HepG2 (cell line): ENCODE data around the gene ENC1. TPM values are rescaled to one million over a fixed set of nuclear protein-coding genes. Genes with fewer than 3 reads are reported as not detected.

Experiments
- ATAC-seq: fragments of 200-7000 bp; cut with Tn5 transposase; 3 replicates; pipeline ENCODE4 v1.9.1; 2020; ENCODE audit warnings: mild to moderate bottlenecking, moderate library complexity
- BruUV-seq: library from RNA; stranded (reverse); fragments of 400-500 nt; replicated peaks from 2 replicates; lab custom pipeline; 2021; lab: Mats Ljungman, UMichigan
- CTCF ChIA-PET: fragments of 300-600 bp; formaldehyde crosslinking; extraction: SDS; loops from one replicate; lab custom pipeline; 2021; ENCODE audit warnings: low total read pairs, inconsistent platforms, low intra/inter-chr PET ratio; lab: Yijun Ruan, JAX
- POLR2A ChIA-PET: fragments of 350-600 bp; sonication (Branson Sonifier 250); formaldehyde crosslinking; loops from one replicate; lab custom pipeline; 2020; ENCODE audit warnings: antibody characterized with exemption, inconsistent platforms; lab: Yijun Ruan, JAX
- DNase-seq: peaks from one replicate; pipeline ENCODE4 v3.0.0-alpha.2; 2015; ENCODE audit warnings: low spot score
- FAIRE-seq: peaks from 3 replicates; lab custom pipeline; 2011; peaks lifted over from hg19 to GRCh38; lab: Jason Lieb, UNC
- H2AFZ ChIP-seq: one replicate; pipeline ENCODE4 v1.6.1; 2011; ENCODE audit warnings: low read length, inconsistent platforms
- H3K27ac ChIP-seq: fragments of 300-600 bp; 3 replicates; pipeline ENCODE4 v1.8.0; 2011; ENCODE audit warnings: mixed run types, mild to moderate bottlenecking, mixed read lengths, low read length, inconsistent platforms; ENCODE audit not compliant: insufficient read depth; ENCODE audit errors: extremely low read length
- H3K27me3 ChIP-seq, 2 experiments: fragments of 200-600 bp in 1 of 2; 2 replicates in 1 of 2; 3 replicates in 1 of 2; pipeline versions ENCODE4 v1.6.0 to v1.8.0; 2011; ENCODE audit warnings: low read length in 2 of 2, mild to moderate bottlenecking in 2 of 2, moderate library complexity in 2 of 2, inconsistent platforms in 1 of 2; ENCODE audit not compliant: insufficient read depth in 2 of 2, control insufficient read depth in 1 of 2
- H3K36me3 ChIP-seq, 2 experiments: fragments of 200-600 bp in 1 of 2; replicated peaks in 1 of 2; 2 replicates in 1 of 2; 3 replicates in 1 of 2; pipeline versions ENCODE4 v1.5.1 to v1.8.0; 2011; ENCODE audit warnings: low read length in 2 of 2, inconsistent platforms in 1 of 2; ENCODE audit not compliant: insufficient read depth in 2 of 2, control insufficient read depth in 1 of 2
- H3K4me1 ChIP-seq: 2 replicates; pipeline ENCODE4 v1.5.1; 2012; ENCODE audit warnings: low read length, inconsistent platforms; ENCODE audit not compliant: insufficient read depth
- H3K4me2 ChIP-seq: 2 replicates; pipeline ENCODE4 v1.6.0; 2011; ENCODE audit warnings: low read depth, low read length, inconsistent platforms
- H3K4me3 ChIP-seq, 3 experiments: fragments of 200-600 bp in 1 of 3; sonication (generic), shearing (Covaris generic) in 1 of 3; replicated peaks in 1 of 3; 2 replicates each; pipeline ENCODE4 v1.5.1; 2011 to 2016; ENCODE audit warnings: low read length in 3 of 3, inconsistent platforms in 2 of 3, low read depth in 2 of 3, mild to moderate bottlenecking in 2 of 3, control low read depth in 1 of 3, mixed read lengths in 1 of 3; ENCODE audit not compliant: insufficient read depth in 1 of 3
- H3K79me2 ChIP-seq: one replicate; pipeline ENCODE4 v1.6.1; 2011; ENCODE audit warnings: low read length, inconsistent platforms; ENCODE audit not compliant: insufficient read depth
- H3K9ac ChIP-seq: 2 replicates; pipeline ENCODE4 v1.6.0; 2011; ENCODE audit warnings: mild to moderate bottlenecking, low read depth, low read length, inconsistent platforms; ENCODE audit not compliant: insufficient read depth
- H3K9me3 ChIP-seq: 2 replicates; pipeline ENCODE4 v1.5.1; 2012; ENCODE audit warnings: mild to moderate bottlenecking, low read length
- H4K20me1 ChIP-seq: 2 replicates; pipeline ENCODE4 v1.6.0; 2011; ENCODE audit warnings: inconsistent platforms, mild to moderate bottlenecking, low read length, moderate library complexity; ENCODE audit not compliant: insufficient read depth
- ARID5B ChIP-seq: IDR thresholded peaks from 2 replicates; pipeline ENCODE4 v1.4.0; 2020; ENCODE audit warnings: mild to moderate bottlenecking, missing genetic modification reagents
- ATF7-NPFF ChIP-seq: sonication (generic); formaldehyde crosslinking; IDR thresholded peaks from 2 replicates; pipeline ENCODE4 v1.8.1; 2023; ENCODE audit warnings: mild to moderate bottlenecking, low read depth, missing genetic modification reagents, moderate library complexity
- CREB3 ChIP-seq: sonication (generic); formaldehyde crosslinking; IDR thresholded peaks from 2 replicates; pipeline ENCODE4 v1.5.0; 2020; ENCODE audit warnings: missing genetic modification reagents
- RARA ChIP-seq: IDR thresholded peaks from 2 replicates; pipeline ENCODE4 v1.6.1; 2016; ENCODE audit warnings: missing genetic modification reagents, missing compliant biosample characterization
- TBX3 ChIP-seq: fragments of 450-650 bp; IDR thresholded peaks from 2 replicates; pipeline ENCODE4 v1.6.1; 2017; ENCODE audit warnings: antibody characterized with exemption, mild to moderate bottlenecking, inconsistent platforms, borderline replicate concordance
- ZNF275 ChIP-seq: sonication (generic); formaldehyde crosslinking; IDR thresholded peaks from 2 replicates; pipeline ENCODE4 v1.8.0; 2022; ENCODE audit warnings: missing genetic modification reagents, mild to moderate bottlenecking, inconsistent platforms, borderline replicate concordance
- ZNF543 ChIP-seq: sonication (generic); formaldehyde crosslinking; IDR thresholded peaks from 2 replicates; pipeline ENCODE4 v1.4.0; 2020; ENCODE audit warnings: mild to moderate bottlenecking, missing genetic modification reagents
- ZNF784 ChIP-seq: sonication (generic); formaldehyde crosslinking; IDR thresholded peaks from 2 replicates; pipeline ENCODE4 v1.5.1; 2020; ENCODE audit warnings: missing genetic modification reagents, mild to moderate bottlenecking, borderline replicate concordance
- WGBS: methylation state at CpG from one replicate; pipeline ENCODE4 v1.1.6; 2017; ENCODE audit warnings: low lambda C conversion rate; 5-methylcytosine and 5-hydroxymethylcytosine counted together
- in situ Hi-C: cut with HindIII; loops from 2 replicates; pipeline ENCODE4 v1.10.0; 2017; ENCODE audit warnings: low pct_unique_long_range_greater_than_20kb; ENCODE audit not compliant: extremely low pct_ligation_motif_present
- intact Hi-C: fragments of 100-400 bp; cut with micrococcal nuclease; formaldehyde crosslinking; loops from one replicate; pipeline ENCODE4 v1.10.0; 2022; ENCODE audit not compliant: unreplicated experiment
- polyA plus RNA-seq, 8 experiments: library from polyadenylated mRNA; depleted of rRNA in 3 of 8; stranded (reverse) in 7 of 8; unstranded in 1 of 8; fragments of >200 nt; fragmentation: Illumina TruSeq in 4 of 8; extraction: Trizol in 4 of 8; gene quantifications; 2 replicates each; pipeline versions ENCODE4 v1.2.1 to v1.2.3, GENCODE V29; 2011 to 2016; ENCODE audit warnings: low read depth in 4 of 8, missing spikeins in 1 of 8, mixed read lengths in 1 of 8; ENCODE audit not compliant: insufficient read depth in 1 of 8
- total RNA-seq, 5 experiments: library from RNA; depleted of rRNA; stranded (reverse); fragments of >200 nt; fragmentation: Illumina TruSeq; extraction: Trizol; gene quantifications; 2 replicates each; pipeline ENCODE4 v1.2.3, GENCODE V29; 2016; ENCODE audit warnings: low read depth in 1 of 5

Gene ENC1
- total and polyA plus RNA-seq, 2 of the 13 experiments (the other 11 are each of a cell fraction or from before 2014, with no cell fraction given) = 63.8 to 64.4 TPM

GRCh38 chr5:74655206-74655605, 14.7 kb upstream of the ENC1 start (continued):
- no peak for TF ChIP-seq ARID5B (CRISPR knock-in tag)
- no peak for TF ChIP-seq ZNF784
- TF ChIP-seq ATF7-NPFF (CRISPR knock-in tag) = no peak
- no peak for TF ChIP-seq RARA (CRISPR knock-in tag)
- TF ChIP-seq CREB3 (CRISPR knock-in tag) = no peak
- TF ChIP-seq, all 625 proteins: peak for 0

GRCh38 chr5:74653991-74654390, 13.5 kb upstream of the ENC1 start:
- Histone ChIP-seq H3K27ac (no peak overlapping the region), H3K36me3 (no peaks in the 10 kb centered on the region), H3K4me1 (peaks cover 15% of the 10 kb centered on the region), H3K9me3 (no peaks in the 10 kb centered on the region)
- CTCF ChIA-PET = no interaction called here
- FAIRE-seq = no peak
- intact Hi-C loops = no loop called here
- TF ChIP-seq TBX3 (no peak), ZNF543 (CRISPR knock-in tag) (no peak), ZNF275 (CRISPR knock-in tag) (no peak)
- TF ChIP-seq, all 625 proteins: peak for 0
- BruUV-seq = no TSS peak
- H3K27me3 ChIP-seq = peaks cover 0 to 14% of the 10 kb centered on the region in 2 experiments; a peak in 1 of 5 replicates
- no peak overlapping the region for H3K9ac ChIP-seq
- H3K79me2 ChIP-seq = no peaks in the 10 kb centered on the region
- in situ Hi-C loops = no loop called here
- POLR2A ChIA-PET = interaction anchor here (0.8 kb wide), 1 partner anchor 13 kb away, joined by 3 read pairs; the partner anchor contains the start of gene ENC1
- ATAC-seq (no peak), DNase-seq (no peak)
- no peak overlapping the region for H3K4me2 ChIP-seq
- no peak overlapping the region for H2AFZ ChIP-seq
- no peak overlapping the region for H3K4me3 ChIP-seq
- H4K20me1 ChIP-seq = no peaks in the 10 kb centered on the region
- 26% methylated on average over 5 of the region's 5 CpGs for WGBS
